GM18858 (cell line): ENCODE measurements around the gene WWTR1.

Experiments
- ATAC-seq: cut with Tn5 transposase; IDR thresholded peaks from one replicate; pipeline ENCODE4 v1.9.1; 2021; ENCODE audit not compliant: unreplicated experiment

WWTR1 gene

DNA sequence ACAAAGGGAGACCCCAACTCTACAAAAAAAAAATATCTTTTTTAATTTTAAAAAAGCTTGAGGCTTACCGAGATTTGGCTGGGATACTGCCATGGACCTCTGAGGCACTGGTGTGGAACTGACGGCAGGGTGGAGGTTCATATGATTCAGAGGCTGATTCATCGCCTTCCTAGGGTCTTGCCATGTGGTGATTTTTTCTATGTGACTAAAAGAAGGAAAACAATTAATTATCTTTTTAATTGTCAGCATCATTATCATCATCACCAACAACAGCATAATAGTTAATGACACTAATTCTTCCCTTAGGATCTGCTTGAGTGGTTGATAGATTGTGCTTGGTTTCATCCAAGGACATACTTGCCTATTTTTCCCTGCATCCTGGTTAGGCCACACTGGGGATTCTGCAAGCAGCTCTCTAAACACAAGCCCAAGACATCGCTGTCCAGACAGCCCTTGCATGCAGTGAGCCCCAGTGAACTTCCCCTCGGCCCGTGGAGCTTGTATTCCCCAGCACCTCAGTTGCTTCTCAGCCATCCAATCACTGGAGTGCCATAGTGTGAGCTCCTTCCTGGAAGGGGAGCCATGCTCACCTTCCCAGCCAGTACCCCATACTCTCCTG is 84.9 kb downstream of the WWTR1 start:
- ATAC-seq: no peak

DNA sequence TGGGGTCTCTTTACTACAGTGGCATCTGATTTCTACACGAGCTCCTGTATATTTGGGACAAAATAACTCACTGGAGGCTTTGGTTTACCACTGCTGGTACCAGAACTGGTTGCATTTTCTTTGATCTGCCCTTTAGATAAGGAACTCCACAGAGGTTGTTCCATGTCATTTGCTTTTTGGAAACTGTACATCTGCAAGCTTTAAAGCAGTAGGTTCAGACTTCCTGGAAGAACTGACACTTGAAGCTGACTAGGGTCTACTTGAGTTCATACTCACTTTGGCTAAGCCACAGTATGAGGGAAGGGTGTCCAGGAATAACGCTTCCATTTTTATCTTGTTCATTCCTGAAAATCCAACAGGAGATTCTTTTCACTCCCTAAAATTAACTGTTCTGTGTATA is 86.4 kb downstream of the WWTR1 start:
- no peak for ATAC-seq

DNA sequence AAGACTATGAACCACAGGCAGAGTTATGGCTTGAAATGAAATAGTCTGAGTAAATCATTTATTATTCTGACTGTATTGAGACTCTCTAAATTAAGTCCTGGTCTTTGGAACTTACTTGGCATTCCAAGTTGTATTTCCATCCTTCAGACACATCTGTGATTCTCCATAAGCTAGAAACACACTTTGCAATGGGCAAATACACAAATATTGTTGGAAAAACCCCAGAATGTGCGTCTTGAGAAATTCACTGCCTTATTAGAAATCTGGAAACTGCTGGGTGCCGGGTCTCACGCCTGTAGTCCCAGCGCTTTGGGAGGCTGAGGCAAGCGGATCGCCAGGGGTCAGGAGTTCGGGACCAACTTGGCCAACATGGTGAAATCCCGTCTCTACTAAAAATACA is 87.8 kb downstream of the WWTR1 start:
- ATAC-seq: no peak

DNA sequence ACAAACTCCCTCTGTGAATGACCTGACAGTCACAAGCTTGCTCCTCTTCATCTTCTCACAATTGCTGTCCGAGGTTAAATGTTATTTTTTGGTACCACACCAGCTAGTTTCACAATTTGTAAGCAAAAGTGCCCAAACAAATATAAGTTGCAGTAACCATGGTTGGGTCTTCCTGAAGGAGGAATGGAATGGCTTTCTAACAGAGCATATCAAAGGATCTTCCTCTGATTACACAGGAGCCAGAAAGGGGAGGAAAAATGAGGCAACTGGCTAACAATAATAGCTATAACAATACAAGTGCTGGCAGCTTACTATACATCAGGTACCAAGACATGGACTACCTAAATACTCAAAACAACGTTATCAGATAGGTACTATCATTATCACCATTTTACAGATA is 90.4 kb downstream of the WWTR1 start:
- no peak for ATAC-seq

DNA sequence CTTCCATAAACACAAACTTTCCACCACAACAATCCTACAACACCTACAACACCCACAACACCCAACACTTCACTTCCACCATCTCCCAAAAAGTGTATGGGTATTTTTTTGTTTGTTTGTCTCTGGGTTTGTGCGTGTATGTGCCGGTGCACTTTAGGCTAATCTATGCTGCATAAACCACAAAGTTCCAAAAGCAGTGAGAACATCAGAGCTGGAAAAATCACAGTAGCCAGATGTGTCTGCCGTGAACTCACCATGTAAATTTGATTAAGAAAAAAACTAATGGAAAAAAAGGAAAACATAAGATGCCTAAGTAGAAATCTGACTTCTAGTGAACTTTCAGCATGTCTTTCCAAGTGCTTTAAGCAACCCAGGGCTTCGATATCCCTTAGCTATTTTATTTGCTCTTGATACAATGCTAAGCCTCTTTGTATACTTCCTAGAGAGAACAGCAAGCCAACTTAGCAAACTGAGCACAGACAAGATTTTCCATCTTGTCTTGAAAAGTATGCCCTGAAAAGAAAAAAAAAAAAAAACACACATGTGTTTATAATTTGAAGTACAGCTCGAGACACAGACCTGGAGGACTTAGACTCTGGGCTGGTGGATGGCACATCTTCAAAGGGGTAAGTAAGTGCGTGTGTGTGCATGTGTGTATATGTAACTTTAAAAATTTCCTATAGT is 91.4 kb downstream of the WWTR1 start:
- ATAC-seq: no peak

DNA sequence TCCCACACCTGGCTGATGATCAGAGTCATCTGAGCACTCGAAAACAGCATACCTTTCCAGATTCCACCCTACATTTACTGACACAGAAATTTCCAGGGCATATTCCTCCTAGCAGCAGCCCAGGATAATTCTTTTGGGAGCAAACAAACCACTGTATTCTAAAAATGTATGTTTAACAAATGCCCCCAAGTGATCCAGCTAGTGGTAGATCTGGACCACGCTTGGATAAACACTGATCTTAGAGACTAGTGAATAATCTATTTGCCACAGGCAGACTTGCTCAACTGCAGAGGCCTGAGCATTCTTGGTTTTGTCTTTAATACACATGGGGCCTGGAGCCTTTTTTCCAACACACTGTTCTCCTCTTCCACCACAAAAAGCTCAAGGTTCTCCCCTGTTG is 93.7 kb downstream of the WWTR1 start:
- no peak for ATAC-seq

DNA sequence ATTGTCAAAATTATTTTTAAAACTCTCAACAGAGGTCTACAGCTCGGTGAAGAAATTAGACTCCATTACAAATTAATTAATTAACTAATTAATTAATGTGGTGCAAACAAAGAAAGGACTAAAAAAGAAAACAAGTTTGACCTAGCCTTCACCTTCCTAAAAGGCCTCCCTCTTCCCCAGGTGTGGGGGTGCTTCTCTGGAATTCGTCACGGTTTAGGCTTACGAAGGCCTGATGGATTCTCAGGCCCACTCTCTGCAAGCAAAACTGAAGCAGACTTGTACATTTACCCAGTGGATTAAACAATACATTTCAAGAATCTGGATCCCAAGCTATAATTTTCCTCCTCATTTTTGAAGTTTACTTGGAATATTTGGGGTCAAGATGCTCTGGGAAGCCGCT is 94.7 kb downstream of the WWTR1 start:
- no peak for ATAC-seq

DNA sequence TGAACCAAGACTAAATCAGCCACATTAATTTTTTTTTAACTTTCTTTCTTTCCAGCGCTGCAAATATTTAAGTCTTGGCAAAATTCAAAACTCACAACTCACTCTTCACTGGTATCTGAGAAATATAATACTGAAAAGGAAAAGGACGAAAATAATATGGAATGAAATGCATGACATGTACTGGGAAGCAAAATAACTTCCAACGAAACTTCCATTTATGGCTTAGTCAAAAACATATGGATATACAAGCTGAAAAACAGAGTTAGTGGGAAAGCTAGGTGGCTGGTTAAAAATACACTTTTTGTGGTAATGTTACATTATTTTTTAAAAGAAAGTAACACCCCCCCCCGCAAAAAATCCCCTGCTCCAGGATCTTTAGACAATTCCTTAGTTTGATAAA is 97.2 kb downstream of the WWTR1 start:
- no peak for ATAC-seq

DNA sequence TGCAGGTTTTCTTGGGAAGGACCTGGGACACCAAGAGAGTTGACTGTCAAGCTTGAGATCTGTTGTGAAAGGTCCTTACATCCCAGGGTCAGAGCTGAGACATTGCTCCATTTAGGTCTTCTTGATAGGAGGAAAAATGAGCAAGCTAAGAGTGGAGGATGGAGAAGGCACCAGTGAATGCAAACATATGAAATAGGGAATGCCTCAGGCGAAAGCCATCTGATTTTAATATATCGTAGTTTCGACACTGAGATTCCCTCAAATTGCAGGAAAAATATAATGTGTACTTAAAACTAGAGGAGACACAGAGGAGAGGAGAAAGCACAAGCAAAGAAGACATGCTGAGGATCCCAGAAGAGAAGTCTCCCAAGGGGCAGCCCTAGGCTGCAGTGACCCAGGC is 97.8 kb downstream of the WWTR1 start:
- ATAC-seq: no peak

DNA sequence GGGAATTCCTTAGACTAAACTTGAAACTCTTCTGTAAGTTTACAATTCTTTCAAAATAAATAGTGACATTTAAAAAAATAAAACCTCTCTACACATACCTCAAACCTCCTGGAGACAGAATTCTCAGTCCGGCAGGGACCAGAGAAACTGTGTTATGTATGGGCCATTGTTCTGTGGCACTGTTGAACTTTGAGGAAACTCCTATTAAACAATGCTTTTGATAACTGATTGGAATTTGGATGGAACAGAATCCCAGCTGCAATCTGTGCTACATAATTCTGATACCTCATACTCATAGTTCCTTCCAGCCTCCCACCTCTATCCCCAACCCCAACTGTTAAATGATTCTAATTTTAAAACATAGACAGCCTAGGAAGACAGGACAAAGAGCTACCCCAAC is 98.3 kb downstream of the WWTR1 start:
- no peak for ATAC-seq

DNA sequence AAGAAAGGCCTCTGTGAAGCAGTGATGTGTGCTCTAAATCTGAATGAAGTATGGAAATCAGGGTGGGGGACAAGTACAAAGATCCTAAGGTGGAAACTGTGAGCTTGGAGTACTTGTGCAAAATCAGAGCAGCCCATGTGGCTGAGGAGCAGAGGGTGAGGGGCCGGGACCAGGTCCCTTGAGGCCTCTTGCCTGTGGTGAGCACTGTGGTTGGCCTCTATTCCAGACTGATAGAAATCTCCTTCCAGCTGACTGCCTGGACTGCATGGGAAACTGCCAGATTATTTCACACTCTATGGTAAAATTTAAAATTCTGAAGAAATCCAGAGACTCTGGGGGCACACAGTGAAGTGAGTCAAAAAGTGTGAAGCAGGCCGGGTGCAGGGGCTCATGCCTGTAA is 101.9 kb downstream of the WWTR1 start:
- no peak for ATAC-seq

DNA sequence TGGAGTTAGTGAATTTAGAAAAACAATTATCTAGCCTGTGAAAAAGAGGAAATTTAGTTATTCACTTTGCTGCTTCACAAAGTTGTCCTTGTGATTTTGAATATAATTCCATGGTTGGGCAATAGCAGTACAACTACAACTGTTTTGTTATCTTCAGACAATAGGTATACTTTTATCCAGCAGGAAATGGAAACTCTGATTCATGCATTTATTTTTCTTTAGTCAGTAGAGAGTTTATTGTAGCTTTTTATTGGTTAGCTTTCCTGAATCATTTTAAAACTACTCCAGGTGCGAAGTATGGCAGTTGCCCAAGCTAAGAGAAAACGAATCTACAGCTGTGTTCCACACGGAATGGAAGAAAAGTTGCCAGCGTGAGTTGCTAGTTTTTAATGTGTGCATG is 103.0 kb downstream of the WWTR1 start:
- ATAC-seq: no peak

DNA sequence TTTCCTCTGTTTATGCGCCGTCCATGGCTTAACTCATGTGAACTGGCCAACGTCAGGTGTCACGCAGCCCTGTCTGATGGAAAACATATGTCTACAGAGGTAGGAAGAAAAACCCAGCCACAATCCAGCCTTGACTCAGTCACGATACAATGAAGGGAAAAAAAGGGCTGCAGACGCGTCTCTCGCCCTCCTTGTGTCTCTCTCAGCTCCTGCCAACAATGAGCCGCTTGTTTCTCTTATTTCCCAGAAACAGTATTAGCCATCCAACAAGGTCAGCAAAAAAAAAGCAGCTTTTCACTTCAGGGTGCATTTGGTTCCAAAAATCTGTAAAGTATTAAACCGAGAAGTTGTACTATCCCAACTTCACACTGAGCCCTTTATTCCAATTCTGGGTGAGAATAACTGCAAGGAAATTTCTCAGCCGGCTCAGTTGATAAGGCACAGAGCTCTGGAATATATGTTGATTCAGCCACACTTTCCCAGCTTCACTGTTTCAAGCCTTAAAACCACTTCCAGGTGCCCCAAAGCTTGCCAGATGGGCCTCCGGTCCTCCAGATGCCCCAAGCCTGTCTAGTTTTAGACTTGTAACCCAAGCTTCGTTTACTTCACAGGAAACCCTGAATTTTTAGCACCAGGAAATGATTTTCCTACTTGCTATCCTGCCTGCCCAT is 103.9 kb downstream of the WWTR1 start:
- ATAC-seq: no peak

DNA sequence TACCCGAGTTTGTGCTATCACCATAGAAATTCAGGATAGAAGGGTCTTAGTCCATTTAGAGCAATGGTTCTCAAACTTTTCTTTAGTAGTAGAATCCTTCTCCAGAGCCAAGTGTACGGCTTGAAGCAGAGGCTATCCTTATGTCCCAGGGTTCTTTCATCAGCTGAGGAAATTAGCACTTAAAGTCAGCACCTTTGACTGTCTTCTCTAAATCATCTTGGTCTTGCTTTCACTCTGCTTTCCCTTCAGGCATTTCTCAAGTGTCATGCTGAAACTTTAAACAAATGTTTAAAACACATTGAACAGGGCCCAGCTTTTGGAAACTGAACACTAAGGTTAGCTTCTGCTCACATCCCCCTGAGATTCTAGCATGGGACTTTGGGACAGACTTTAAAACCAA is 105.1 kb downstream of the WWTR1 start:
- no peak for ATAC-seq

DNA sequence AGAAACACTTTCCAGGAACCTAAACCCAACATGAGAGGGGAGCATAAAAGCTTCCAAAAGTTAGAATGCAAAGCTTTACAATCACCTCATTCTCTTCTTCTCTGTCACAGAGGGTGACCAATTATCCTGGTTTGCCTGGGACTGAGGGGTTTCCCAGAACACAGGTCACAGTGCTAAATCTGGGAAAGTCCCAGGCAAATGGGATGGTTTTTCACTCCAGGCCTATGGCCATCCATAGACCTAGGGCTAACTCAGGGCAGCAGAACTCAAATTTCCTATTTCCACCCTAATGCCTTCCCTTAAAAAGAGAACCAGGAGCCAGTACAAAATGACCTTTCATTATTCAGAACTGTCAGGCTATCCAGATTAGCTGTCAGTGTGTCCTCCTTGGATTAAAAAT is 106.3 kb downstream of the WWTR1 start:
- no peak for ATAC-seq

DNA sequence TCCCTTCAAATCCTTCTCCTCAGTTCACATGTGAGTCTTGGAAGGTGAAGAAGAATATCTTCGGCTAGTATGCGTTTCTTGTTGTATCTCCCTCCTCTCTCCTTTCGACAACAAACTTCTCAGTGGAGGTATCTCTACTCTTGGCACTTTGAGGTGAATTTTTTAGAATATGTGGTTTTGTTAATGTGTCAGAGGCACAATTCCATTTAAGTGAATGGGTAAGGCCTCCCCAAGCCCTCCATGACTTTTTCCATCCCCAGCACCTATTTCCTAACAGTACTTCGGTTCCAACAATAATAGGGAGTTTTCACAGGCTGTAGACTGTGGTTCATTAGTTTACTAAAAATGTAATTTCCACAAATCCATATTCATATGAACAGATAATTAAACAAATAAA is 109.2 kb downstream of the WWTR1 start:
- no peak for ATAC-seq

DNA sequence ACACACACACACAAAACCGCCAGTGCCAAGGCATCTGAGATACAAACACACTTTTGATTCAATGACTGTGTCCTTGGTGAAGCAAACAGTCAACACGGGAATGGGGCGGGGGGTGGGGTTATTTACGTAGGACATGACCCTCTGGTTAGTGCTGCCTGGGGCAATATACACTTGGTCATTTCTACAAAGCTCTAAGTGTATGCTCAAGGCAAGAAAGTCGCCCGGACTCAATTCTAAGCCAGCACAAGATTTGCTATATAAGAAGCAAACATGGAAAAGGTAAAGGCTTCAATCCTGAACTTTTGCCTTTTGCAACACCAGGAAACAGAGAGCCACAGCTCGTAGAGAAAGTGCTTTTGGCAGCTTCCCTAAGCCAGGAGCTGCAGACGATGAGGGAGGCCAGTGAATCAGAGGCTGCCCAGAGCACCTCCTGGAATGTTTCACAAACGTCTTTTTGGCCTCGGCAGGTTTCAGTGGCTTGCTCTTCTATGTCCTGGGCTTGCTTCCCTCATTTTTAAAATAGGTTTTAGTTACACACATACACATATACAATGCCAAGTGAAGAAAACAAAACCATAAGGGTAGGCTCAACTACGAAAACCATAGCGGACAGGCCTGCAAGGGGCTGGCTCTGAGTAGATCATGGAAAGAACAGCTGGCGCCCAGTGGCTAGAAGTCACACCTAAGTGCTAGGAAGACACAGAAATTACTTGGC is 109.7 kb downstream of the WWTR1 start:
- no peak for ATAC-seq

DNA sequence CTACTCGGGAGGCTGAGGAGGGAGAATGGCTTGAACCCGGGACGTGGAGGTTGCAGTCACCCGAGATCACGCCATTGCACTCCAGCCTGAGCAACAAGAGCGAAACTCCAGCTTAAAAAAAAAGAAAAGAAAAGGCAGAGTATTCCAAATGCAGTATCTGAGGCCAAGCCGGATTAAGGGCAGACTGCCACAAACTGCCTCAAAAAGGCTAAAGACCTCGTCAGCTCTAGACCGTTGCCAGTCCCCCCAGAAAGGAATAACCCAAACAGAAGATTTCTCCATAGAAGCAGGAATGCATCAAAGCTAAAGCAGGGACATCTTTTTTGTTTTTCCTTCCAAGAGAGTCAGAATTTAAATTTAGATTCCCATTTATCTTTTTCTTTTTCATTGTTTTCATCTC is 110.4 kb downstream of the WWTR1 start:
- no peak for ATAC-seq

DNA sequence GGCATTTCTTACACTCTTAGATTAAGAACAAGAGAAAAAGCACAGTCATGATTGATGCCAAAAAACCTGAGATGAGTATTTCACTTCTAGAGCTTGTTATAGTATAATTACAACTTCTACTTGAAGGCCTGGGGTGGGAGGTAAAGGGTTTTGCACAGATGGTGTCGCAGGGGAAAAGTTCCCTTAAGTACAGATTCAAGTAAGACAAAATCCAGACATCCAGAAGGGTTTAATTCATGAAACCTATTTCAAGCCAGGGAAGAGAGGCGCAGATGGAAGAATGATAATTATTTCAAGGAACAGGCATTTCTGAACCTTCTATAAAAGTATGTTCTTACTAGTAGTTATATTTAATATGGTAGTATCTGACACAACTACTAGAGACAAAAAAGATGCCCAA is 112.8 kb downstream of the WWTR1 start:
- ATAC-seq: no peak

DNA sequence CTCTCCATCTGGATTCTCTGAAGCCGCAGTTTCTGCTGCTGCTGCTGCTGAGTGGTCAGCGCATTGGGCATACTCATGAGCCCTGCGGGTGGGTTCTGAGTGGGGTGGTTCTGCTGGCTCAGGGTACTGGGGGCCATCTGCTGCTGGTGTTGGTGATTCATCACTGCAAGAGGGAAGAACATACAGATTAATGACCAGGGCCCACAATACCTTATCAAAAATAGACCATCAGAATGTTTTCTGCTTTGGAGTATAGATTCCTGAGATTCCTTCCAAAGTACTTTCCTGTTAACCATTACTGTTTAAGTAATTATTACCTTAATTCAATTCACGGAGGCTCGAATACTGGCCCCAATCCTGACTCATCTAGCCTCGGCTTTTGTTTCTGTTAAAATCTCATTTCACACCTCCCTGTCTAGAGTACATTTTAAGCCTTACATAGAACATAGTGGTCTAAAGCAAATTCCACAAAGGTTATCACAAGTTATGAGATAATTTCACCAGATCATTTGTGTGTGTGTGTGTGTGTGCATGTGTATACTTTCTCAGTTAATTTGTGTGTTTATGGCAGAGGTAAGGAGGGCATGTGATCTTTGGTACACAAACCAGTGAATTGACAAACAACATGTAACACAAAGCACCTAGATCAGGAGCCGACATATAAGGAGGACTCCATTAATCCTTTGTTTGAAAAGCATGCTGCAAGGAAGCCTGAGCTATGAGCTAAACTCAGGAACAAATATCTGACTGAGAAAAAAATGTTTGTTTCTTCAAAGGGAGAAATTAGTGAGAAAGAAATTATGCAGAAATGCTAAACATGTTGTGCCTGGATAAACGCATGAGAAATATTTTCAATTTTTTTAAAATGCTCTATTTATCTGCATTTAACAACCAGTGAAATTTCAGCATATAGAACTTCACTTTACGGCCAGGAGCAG is 115.2 kb downstream of the WWTR1 start:
- no peak for ATAC-seq

DNA sequence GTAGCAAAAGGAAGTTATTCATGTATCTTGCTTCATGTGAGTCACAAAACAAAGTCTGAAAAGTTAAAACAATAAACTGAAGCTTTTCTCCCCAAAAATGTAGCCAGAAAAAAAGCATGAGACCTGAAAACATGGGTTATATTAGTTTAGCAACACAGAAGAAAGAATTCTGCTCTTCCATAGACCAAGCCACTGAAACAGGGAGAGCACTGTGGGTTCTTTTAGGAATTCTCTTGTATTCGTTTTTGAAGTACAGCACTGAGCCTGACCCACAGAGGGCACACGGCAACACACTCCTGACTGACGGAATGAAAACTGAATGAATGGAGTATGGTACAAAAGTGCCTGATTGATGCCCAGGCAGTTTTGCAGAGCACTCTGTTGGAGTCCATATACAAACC is 116.7 kb downstream of the WWTR1 start:
- no peak for ATAC-seq
